Memory B cell (primary cell): ENCODE data around the gene ACACB.
A peak's percentile ranks its signal among the peaks of the same experiment; 100 is the strongest.

ENCODE experiments used
- ATAC-seq: fragments of 150-1000 bp; cut with Tn5 transposase; 2 replicates; pipeline ENCODE4 v1.10.0; 2021; ENCODE audit warnings: low read depth, mild to moderate bottlenecking, moderate library complexity
- DNase-seq, 2 donors: peaks; one replicate each; pipeline ENCODE4 v3.0.0; 2022; ENCODE audit warnings: low spot score in 2 of 2
- H3K27ac Mint-ChIP-seq: one replicate; pipeline ENCODE4 v1.8.0; 2022; ENCODE audit warnings: mild to moderate bottlenecking, moderate library complexity, mixed read lengths
- H3K27me3 Mint-ChIP-seq: one replicate; pipeline ENCODE4 v1.8.0; 2022; ENCODE audit warnings: mixed read lengths
- H3K36me3 Mint-ChIP-seq: one replicate; pipeline ENCODE4 v1.8.0; 2022; ENCODE audit warnings: mild to moderate bottlenecking, mixed read lengths
- H3K4me1 Mint-ChIP-seq: one replicate; pipeline ENCODE4 v1.8.0; 2022; ENCODE audit warnings: mixed read lengths
- H3K4me3 Mint-ChIP-seq: one replicate; pipeline ENCODE4 v1.8.0; 2022; ENCODE audit warnings: mild to moderate bottlenecking, moderate library complexity, mixed read lengths
- H3K9me3 Mint-ChIP-seq: one replicate; pipeline ENCODE4 v1.8.0; 2022; ENCODE audit warnings: mixed read lengths

Gene ACACB

GRCh38 chr12:109261939-109262338 lies 145.6 kb downstream of the ACACB start:
- peaks cover 23% of the 10 kb centered on the region for H3K36me3 Mint-ChIP-seq
- no peaks in the 10 kb centered on the region for H3K4me1 Mint-ChIP-seq
- no peaks in the 10 kb centered on the region for H3K27me3 Mint-ChIP-seq
- no peak overlapping the region for H3K4me3 Mint-ChIP-seq
- no peak overlapping the region for H3K27ac Mint-ChIP-seq
- peaks cover 3% of the 10 kb centered on the region for H3K9me3 Mint-ChIP-seq
- no peak for ATAC-seq
- DNase-seq, result no peak

DNA sequence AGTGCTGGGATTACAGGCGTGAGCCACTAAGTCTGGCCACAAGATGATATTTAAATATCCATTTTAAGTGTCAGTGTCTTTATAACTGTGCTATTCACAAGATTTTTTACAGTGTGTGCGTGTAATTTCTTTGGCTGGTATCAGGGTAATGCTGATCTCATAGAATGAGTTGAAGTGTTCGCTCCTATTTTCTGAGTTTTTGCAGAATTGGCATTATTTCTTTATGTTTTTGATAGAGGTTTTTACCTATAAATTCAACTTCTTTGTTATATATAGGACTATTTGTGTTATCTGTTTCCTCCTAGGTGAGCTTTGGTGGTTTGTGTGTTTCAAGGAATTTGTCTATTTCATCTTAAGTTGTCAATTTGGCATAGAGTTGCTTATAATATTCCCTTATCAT lies 147.1 kb downstream of the ACACB start:
- ATAC-seq (no peak), DNase-seq (no peak)
- peaks cover 20% of the 10 kb centered on the region for H3K36me3 Mint-ChIP-seq
- no peak overlapping the region for H3K27ac Mint-ChIP-seq
- no peaks in the 10 kb centered on the region for H3K27me3 Mint-ChIP-seq
- H3K9me3 Mint-ChIP-seq, result peaks cover 3% of the 10 kb centered on the region
- no peaks in the 10 kb centered on the region for H3K4me1 Mint-ChIP-seq
- H3K4me3 Mint-ChIP-seq, result no peak overlapping the region

DNA sequence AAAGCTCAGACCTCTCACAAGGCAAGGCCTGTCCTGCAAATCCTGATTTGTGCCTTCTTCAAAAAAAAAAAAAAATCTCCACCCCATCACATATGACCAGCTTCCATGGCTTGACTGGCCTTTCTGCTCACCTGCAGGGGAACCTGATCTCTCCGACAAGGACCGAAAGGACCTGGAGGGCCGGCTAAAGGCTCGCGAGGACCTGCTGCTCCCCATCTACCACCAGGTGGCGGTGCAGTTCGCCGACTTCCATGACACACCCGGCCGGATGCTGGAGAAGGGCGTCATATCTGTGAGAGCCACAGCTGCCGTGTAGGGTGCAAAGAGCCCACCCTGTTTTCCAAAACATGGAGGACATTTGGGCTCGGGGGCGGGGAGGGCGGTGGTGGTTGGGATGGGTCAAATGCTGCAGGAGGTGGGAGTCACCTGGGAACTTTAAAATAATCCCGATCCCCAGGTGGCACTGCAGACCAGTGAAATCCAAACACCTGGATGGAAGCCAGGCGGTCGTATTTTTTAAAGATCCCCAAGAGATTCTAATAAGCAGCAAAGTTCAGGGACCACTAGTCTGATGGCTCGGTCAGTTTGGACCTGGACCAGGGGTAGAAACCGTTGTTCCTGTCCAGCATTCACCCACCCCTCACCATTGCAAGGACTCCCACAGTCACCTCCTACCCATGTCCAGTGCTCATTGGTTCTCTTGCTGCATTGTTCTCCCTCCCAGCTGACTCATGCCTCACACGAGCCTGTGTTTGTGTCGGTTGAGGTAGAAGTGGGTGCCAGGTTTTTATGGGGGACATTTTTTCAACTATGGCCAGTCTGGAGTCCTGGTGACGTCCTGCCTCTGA lies 147.9 kb downstream of the ACACB start:
- peak; percentile 46 for ATAC-seq

GRCh38 chr12:109264943-109265650 lies 148.7 kb downstream of the ACACB start:
- no peak overlapping the region for H3K27ac Mint-ChIP-seq
- H3K27me3 Mint-ChIP-seq, result no peaks in the 10 kb centered on the region
- no peaks in the 10 kb centered on the region for H3K4me1 Mint-ChIP-seq
- peaks cover 14% of the 10 kb centered on the region for H3K36me3 Mint-ChIP-seq
- ATAC-seq (no peak), DNase-seq (no peak)
- no peak overlapping the region for H3K4me3 Mint-ChIP-seq
- H3K9me3 Mint-ChIP-seq, result peaks cover 5% of the 10 kb centered on the region

More for the DNA sequence above, 147.9 kb downstream of the ACACB start:
- Mint-ChIP-seq H3K9me3 (peaks cover 3% of the 10 kb centered on the region), H3K27ac (no peak overlapping the region), H3K4me3 (no peak overlapping the region), H3K36me3 (peaks cover 20% of the 10 kb centered on the region), H3K4me1 (no peaks in the 10 kb centered on the region), H3K27me3 (no peaks in the 10 kb centered on the region)
- peak; percentile 10 to 23 for DNase-seq

DNA sequence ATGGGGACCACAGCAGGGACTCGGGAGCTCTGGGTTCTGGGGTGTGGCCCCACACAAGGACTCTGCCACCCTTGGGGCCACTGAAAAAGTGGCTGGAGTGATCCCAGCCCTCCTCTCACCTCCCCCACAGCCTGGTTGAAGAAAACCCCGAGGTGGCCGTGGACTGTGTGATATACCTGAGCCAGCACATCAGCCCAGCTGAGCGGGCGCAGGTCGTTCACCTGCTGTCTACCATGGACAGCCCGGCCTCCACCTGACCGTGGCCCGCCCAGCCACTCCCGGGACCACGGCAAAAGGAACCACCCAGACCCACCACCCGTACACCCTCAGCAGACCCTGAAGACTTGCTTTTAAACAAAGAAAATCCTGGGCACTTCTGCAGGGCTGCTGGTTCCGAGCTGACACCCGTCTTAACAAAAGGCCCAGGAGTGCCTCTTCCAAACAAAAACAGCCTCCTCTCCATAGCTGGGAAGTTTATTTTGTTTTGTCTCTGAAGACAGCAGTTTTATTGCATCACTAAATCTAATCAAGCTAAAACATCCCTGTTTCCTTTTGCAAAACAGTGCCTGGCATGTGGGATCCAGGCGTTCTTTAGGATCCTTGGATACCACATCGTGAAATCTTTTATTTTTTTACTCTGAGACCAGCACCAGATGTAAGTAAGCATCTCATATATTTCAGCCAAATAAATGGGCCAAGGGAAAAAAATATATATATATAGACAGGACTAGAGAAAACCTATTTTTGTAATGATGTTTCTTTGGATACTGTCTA lies 149.9 kb downstream of the ACACB start:
- ATAC-seq (no peak), DNase-seq (no peak)
- Mint-ChIP-seq H3K4me1 (no peaks in the 10 kb centered on the region), H3K9me3 (peaks cover 11% of the 10 kb centered on the region), H3K27me3 (no peaks in the 10 kb centered on the region), H3K36me3 (peaks cover 16% of the 10 kb centered on the region), H3K27ac (no peak overlapping the region), H3K4me3 (no peak overlapping the region)

DNA sequence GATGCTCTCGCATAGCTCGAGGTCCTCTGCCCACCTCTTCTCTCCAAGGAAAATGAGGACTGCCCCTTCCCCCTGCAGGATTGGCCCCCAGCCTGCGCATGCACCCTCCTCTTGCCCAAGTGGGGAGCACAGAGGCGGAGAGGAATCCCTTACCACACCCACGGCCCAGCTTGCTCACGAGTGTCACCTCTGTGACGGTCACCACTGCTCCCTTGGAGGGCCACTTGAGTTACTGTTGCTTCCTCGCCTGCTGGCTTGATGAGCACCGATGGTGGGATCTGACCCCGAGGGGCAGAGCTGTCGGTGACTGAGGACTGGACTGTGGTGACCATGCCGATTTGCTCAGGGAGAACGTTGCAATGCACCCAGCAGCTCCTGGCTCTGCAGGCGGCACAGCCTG lies 151.0 kb downstream of the ACACB start:
- Mint-ChIP-seq H3K27me3 (no peaks in the 10 kb centered on the region), H3K36me3 (peaks cover 12% of the 10 kb centered on the region), H3K4me1 (no peaks in the 10 kb centered on the region), H3K27ac (no peak overlapping the region), H3K9me3 (peaks cover 11% of the 10 kb centered on the region), H3K4me3 (no peak overlapping the region)
- ATAC-seq, result no peak
- no peak for DNase-seq

DNA sequence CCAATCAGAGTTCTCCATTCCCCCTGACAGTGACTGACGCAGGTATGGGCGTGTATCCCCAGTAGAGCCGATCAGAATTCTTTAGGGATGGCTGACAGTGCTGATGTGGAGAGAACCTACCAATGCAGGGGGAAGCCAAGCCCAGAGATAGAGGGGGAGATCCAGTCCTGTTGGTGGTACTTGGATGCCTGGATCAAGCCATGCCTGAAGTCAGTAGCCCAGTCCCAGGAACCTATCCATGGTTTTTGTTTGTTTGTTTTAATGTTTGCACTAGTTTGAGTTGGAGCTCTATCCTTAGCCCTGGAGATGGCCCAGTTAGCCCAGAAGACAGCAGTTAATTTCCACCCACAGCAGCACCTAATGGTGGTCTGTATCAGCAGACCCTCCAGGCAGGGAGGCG lies 152.5 kb downstream of the ACACB start:
- Mint-ChIP-seq H3K4me3 (no peak overlapping the region), H3K36me3 (peaks cover 8% of the 10 kb centered on the region)

GRCh38 chr12:109269428-109269827 lies 153.0 kb downstream of the ACACB start:
- DNase-seq, result no peak
- no peak for ATAC-seq
- peaks cover 5% of the 10 kb centered on the region for H3K27me3 Mint-ChIP-seq
- no peaks in the 10 kb centered on the region for H3K4me1 Mint-ChIP-seq
- H3K27ac Mint-ChIP-seq, result no peak overlapping the region
- no peak overlapping the region for H3K4me3 Mint-ChIP-seq
- H3K36me3 Mint-ChIP-seq, result peaks cover 6% of the 10 kb centered on the region
- H3K9me3 Mint-ChIP-seq, result peaks cover 8% of the 10 kb centered on the region

More for the DNA sequence above, 152.5 kb downstream of the ACACB start:
- H3K27me3 Mint-ChIP-seq, result peaks cover 5% of the 10 kb centered on the region
- peaks cover 8% of the 10 kb centered on the region for H3K9me3 Mint-ChIP-seq
- H3K4me1 Mint-ChIP-seq, result no peaks in the 10 kb centered on the region
- ATAC-seq (no peak), DNase-seq (no peak)
- H3K27ac Mint-ChIP-seq, result no peak overlapping the region

DNA sequence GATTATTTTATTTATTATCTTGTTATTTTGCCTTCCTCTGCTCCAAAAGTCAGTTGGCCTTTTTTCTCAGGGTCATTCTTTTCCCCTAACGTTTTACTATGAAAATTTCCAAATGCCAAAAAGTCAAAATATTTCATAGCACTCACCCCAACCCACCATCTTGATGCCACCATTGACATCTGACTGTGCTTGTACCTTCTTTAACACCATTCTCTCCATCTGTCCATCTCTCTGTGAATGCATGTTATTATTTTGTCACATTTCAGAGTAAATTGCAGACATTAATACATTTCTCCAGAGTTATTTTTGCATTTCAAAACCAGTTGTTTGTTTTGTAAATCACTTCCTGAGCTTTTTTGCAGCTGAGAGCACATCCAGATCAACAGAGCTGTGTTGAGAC lies 154.1 kb downstream of the ACACB start:
- peaks cover 8% of the 10 kb centered on the region for H3K27me3 Mint-ChIP-seq
- no peak for DNase-seq
- no peak overlapping the region for H3K4me3 Mint-ChIP-seq
- no peak overlapping the region for H3K27ac Mint-ChIP-seq
- H3K4me1 Mint-ChIP-seq, result no peaks in the 10 kb centered on the region
- peaks cover 8% of the 10 kb centered on the region for H3K9me3 Mint-ChIP-seq
- H3K36me3 Mint-ChIP-seq, result peaks cover 3% of the 10 kb centered on the region
- ATAC-seq, result no peak

DNA sequence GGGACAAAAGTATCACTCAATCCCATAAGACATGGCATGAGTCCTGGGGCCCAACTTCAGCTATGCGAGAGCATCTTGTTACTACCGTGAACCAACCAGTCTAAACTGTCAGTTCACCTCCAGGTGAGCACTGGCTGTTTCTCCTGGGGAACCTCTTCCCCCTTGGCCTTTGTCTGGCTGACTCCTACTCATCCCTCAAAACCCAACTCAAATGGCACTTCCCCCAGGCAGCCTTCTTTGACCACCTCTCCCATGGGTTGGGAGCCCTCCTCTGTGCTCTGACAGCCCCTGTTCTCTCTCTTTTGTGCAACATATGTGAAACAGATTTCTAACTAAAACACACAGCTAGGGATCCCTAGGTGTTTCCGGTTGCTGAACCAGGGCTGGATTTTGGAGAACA lies 155.0 kb downstream of the ACACB start:
- Mint-ChIP-seq H3K4me3 (no peak overlapping the region), H3K27me3 (peaks cover 9% of the 10 kb centered on the region), H3K9me3 (peaks cover 8% of the 10 kb centered on the region), H3K4me1 (no peaks in the 10 kb centered on the region), H3K27ac (no peak overlapping the region), H3K36me3 (peaks cover 3% of the 10 kb centered on the region)
- ATAC-seq, result no peak
- no peak for DNase-seq

DNA sequence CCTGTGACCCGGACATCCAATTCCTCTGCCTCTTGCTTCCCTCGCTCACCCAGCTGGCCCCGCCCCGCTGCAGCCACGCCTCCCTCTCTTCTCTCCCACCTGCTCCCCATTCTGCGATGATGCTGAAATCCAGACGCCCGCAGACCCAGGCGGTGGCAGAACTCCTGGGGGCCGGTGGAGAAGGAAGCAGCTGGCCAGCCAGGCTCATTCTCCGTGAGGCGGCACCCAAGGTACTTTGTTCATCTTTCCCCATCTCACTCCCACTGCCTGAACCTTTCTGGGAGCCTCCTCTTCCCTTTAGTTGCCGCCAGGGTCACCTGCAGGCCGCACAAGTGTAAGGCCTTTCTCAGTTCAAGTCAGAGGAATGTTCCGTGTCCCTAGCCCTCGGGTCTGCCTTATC lies 157.0 kb downstream of the ACACB start:
- H3K4me3 Mint-ChIP-seq, result no peak overlapping the region
- peaks cover 8% of the 10 kb centered on the region for H3K9me3 Mint-ChIP-seq
- ATAC-seq, result no peak
- H3K36me3 Mint-ChIP-seq, result peaks cover 3% of the 10 kb centered on the region
- no peak overlapping the region for H3K27ac Mint-ChIP-seq
- peaks cover 15% of the 10 kb centered on the region for H3K27me3 Mint-ChIP-seq
- no peaks in the 10 kb centered on the region for H3K4me1 Mint-ChIP-seq
- DNase-seq, result no peak

DNA sequence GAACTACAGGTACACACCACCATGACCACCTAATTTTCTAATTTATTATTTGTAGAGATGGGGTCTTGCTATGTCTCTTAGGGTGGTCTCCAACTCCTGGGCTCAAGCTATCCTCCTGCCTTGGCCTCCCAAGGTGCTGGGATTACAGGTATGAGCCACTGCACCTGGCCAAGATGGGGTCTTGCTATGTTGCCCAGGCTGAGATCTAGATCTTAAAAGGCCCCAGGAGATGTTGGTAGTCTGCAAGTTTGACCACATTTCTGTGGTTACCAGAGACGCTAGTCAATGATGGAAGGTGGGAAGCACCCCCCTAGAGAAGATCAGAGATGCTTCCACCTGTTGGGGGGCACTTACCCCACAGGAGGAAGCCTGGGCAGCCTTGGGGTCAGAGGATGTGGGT lies 158.0 kb downstream of the ACACB start:
- ATAC-seq (no peak), DNase-seq (no peak)
- peaks cover 3% of the 10 kb centered on the region for H3K36me3 Mint-ChIP-seq
- no peak overlapping the region for H3K4me3 Mint-ChIP-seq
- H3K27me3 Mint-ChIP-seq, result peaks cover 16% of the 10 kb centered on the region
- no peak overlapping the region for H3K27ac Mint-ChIP-seq
- peaks cover 8% of the 10 kb centered on the region for H3K9me3 Mint-ChIP-seq
- no peaks in the 10 kb centered on the region for H3K4me1 Mint-ChIP-seq

GRCh38 chr12:109275173-109275572 lies 158.8 kb downstream of the ACACB start:
- H3K27ac Mint-ChIP-seq, result no peak overlapping the region
- peaks cover 16% of the 10 kb centered on the region for H3K27me3 Mint-ChIP-seq
- no peak for ATAC-seq
- H3K4me1 Mint-ChIP-seq, result no peaks in the 10 kb centered on the region
- no peak overlapping the region for H3K4me3 Mint-ChIP-seq
- peaks cover 5% of the 10 kb centered on the region for H3K9me3 Mint-ChIP-seq
- no peak for DNase-seq
- H3K36me3 Mint-ChIP-seq, result peaks cover 3% of the 10 kb centered on the region

DNA sequence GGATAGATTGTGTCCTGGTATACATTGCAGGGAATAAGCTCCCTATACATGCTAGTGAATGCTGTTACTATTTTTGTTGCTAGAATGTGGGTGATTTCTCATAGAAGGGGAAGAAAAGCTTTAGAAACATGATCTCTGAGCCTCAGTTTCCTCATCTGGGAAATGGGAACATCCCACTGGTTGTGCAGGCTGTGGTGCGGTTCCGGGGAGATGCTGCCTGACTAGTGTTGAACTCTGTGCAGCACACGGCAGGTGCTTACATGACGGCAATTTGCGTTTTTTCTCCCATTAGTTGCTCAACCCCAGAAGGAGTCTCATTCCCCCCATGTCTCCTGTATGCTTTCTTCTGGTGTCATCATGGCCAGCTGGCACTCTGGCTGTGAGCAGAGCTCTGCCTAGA lies 159.8 kb downstream of the ACACB start:
- ATAC-seq, result no peak
- Mint-ChIP-seq H3K27me3 (peaks cover 16% of the 10 kb centered on the region), H3K4me3 (no peak overlapping the region), H3K4me1 (no peaks in the 10 kb centered on the region), H3K9me3 (no peaks in the 10 kb centered on the region), H3K36me3 (no peaks in the 10 kb centered on the region), H3K27ac (no peak overlapping the region)
- no peak for DNase-seq
